SH-SY5Y (cell line): Measurements from ENCODE around the gene JAK3.

Experiments
- GATA2 ChIP-seq: IDR thresholded peaks from 2 replicates; pipeline ENCODE4 v1.6.1; 2011; ENCODE audit warnings: mild to moderate bottlenecking, low read depth, low read length
- GATA3 ChIP-seq: IDR thresholded peaks from 2 replicates; pipeline ENCODE4 v1.6.1; 2011; ENCODE audit warnings: low read depth, mild to moderate bottlenecking, low read length, moderate library complexity

DNA sequence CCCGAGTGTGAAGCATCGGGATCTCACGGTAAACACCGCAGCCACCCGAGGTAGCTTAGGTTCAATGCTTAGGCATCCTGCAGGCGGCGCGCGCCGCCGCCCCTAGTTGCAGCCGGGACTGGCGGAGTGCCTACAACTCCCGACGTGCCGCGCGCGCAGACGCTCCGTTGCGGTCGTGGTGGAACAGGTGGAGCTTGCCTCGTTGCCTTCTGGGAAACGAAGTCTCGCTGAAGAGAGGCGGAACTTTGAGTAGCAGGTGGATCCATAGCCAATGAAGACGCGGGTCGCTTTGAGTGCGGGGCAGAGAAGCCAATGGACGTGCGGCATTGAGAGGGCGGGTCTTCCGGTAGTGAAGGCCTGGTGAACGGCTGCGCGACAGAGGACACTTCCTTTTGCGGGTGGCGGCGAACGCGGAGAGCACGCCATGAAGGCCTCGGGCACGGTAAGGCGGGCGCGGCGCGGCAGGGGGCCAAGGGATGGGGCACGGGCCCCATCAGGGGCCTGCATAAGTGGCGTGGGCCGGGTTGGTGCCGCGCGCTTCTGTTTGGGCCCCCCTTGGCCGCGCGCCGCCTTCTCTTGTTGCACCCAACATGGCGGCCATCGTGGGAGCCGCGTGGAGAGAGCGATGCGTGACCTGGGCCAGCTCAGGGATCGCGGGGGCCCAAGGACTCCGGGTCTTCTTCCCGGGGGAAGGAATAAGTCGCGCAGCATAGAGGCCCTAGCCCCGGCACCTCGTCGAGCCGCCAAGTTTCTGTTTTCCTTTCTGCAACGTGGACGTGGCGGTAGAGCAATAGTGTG, 11.9 kb upstream of the JAK3 start, which contains the start of gene RPL18A:
- no peak for TF ChIP-seq GATA2
- TF ChIP-seq GATA3 = no peak
